GM18526 (cell line): ENCODE results near the gene OARD1.

ENCODE experiments used
- POLR2A ChIP-seq: IDR thresholded peaks from 3 replicates; pipeline ENCODE4 v1.6.1; 2011; ENCODE audit not compliant: insufficient read length; ENCODE audit errors: extremely low read depth

The OARD1 gene

DNA sequence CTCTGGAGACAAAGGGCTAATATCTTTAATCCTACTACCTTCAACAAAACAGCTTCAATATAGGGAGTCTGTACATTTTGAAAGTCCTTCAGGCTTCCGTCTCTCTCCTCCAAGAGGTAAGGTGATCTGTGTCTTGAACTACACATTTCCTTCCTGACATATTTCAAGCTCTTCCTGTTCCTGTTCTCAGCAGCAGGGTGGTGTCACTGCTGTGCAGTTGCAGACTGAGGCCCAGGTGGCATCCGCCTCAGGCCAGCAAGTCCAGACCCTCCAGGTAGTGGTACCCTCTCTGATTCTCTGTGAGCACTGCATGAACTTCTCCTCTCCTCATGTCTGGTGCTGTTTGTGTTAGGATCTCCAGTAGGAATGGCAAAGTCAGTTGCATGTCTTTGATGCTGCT, 8.5 kb upstream of the OARD1 start:
- no peak for TF ChIP-seq POLR2A

DNA sequence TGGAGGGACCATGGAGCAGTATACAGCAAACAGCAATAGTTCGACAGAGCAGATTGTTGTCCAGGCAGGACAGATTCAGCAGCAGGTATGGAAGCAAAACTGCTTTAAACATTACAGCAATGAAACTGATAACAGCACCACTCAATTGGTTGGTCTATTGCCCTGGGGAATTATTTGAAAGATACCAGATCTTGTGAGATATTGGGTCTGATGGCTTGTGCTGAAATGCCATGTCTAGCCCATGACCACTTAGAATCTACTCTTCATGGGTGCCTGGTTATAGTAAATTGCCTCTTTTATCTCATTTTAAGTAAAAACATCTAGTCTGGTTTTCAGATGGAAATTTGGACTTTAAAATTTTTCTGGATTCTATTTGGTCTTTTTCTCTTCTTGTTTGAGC, 6.9 kb upstream of the OARD1 start:
- TF ChIP-seq POLR2A, result no peak

- no peak for TF ChIP-seq POLR2A
Observed at GRCh38 chr6:41078101-41078500, 5.9 kb upstream of the OARD1 start.

- TF ChIP-seq POLR2A, result no peak
Observed at GRCh38 chr6:41077536-41077935, 5.4 kb upstream of the OARD1 start.

DNA sequence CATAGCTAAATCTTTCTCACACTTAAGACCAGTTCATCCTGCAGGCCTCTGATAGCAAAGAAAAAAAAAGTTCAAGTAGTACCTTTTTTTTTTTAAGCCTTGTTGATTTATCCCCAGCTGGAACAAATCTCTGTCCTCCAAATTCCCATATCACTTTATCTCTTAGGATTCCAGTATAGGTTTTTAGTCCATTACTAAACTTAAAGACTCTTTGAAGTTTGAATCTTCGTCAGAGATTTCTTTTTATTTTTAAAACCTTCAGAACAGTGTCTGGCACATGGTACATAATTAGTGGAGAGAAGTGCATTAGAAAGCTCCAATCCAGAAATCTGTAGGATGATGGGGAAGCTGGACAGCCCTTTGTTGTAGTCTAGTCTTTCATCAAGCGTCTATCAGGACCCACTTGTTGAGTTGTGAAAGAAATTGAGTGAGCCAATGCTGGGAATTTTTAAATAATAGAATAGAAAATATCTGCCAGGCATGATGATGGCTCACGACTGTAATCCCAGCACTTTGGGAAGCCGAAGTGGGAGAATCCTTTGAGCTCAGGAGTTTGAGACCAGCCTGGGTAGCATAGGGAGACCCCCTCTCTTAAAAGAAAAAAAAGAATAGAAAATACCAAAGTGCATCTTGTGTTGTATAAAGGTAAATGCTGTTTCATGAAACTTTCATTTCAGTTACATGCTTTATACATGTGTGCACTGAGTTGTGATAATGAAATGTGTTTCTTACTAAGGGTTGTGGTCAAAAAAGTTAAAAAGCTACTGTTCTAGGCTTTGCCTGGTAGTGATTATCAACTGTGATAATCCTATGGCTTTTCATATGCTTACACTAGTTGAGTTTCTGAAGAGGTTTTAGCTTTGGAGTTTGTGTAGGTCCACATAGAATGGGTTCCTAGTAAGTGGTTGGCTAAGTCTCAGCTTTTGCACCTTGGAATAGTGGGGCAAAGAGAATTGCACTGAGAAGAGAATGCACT, 3.8 kb upstream of the OARD1 start:
- TF ChIP-seq POLR2A, result no peak

GRCh38 chr6:41074692-41075436, 2.7 kb upstream of the OARD1 start:
- TF ChIP-seq POLR2A, result no peak

DNA sequence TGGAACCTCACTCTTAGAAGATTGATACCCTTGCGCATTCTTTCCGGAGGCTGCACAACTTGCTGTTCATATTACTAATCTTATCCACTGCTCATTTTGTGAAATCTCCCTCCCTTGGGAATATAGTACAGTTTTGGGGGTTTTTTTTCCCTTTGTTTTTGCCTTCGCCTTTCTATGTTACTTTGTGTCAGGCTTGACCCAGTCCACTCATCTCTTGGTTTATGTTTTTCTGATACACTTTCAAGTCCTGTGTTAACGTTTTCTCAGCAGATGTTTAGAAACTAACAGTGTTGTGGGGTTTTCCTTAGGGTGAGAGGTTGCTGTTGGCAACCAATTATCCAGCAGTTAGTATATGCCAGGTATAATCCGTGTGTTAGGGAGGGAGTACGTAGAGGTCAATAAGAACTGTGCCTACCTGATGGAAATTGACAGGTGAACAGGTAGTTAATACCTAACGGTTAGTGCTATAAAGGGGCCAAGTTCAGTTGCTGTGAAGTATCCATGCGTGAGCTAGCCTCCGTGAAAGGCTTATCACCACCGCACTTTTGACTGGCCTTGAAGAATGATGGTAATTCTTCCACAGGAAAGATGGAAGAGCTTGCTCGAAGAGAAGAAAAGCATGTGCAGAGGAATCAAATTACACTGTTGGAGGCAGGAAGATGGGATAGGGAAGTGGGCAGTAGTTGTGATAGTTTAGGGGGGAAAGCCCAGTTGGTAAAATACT, 2.0 kb upstream of the OARD1 start:
- TF ChIP-seq POLR2A, result no peak

- TF ChIP-seq POLR2A, result peak; percentile 91
Observed at GRCh38 chr6:41073203-41073967, 1.2 kb upstream of the OARD1 start.

GRCh38 chr6:41072836-41073202, 663 bp upstream of the OARD1 start, which contains the start of gene NFYA:
TSS of gene NFYA (plus strand) at chr6:41072974. CDS start at chr6:41079090, 6,116 bp downstream.
- no peak for TF ChIP-seq POLR2A

- TF ChIP-seq POLR2A, result no peak
Observed at GRCh38 chr6:41071501-41071922, 644 bp downstream of the OARD1 start.

DNA sequence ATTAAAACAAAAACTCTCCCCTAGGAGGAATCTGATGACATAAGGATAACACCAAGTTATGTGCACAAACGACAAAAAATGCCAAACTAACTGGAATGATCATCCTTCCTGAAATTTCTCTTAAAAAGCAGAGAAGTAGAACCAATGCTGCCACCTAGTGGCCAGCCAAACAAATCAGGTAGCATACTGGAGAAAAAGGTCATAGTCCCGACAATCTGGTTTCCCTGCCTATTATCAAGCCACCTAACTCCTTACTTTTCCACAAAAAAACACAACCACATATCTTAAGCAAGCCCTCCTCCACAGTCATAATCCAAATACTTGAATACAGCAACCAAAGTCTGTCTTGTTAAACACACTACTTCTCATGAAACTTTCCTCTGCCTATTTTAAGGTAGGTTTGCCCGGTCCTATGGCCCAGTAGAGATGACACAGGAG, 5.3 kb downstream of the OARD1 start:
- no peak for TF ChIP-seq POLR2A

- no peak for TF ChIP-seq POLR2A
Observed at GRCh38 chr6:41065550-41066026, 6.6 kb downstream of the OARD1 start.

DNA sequence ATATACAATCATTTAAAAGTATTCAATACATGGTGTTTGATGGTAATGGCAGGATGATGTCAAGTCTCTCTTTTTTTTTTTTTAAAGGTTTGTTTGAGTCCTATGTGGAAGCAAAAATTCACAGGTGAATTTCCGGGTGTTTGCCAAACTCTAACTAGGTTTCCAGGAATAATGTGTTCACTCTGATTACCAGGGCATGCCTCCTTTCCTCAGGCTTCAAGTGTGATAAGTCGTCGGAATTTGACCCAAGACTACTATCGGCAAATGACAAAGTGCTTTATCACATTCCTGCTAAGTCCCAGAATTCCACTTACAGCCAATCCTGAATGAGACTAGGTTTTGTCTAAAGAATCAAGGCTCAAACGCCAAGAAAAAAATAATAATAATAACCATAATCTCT, 7.3 kb downstream of the OARD1 start:
- no peak for TF ChIP-seq POLR2A

DNA sequence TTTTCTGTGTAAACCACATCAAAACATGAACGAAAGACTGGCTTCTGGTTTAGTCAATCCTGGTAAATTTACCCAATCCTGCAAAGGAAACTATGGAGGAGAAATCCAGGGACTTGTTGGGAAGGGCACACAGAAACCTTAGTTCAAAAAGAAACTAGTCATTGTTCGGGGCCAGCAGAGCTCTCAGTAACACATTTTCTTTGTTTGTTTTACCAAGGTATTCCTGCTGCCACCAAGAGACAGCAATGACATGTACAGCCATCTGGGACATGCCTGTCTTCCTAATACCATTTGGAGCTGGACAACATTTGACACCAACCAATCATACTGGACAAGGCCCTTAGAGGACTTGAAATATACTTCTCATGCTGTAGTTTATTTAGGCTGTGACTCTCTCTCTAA, 8.3 kb downstream of the OARD1 start:
- TF ChIP-seq POLR2A, result no peak

GRCh38 chr6:41062056-41062455, 10.1 kb downstream of the OARD1 start:
- TF ChIP-seq POLR2A, result no peak

GRCh38 chr6:41061196-41061726, 10.9 kb downstream of the OARD1 start:
- TF ChIP-seq POLR2A, result no peak
